T-helper 2 cell (primary cell): ENCODE results near the gene HTRA1.

Experiments
- DNase-seq, 5 experiments: peaks; one replicate each; pipeline versions ENCODE4 v3.0.0 to v3.0.0-alpha.2; 2012 to 2022

Gene HTRA1

GRCh38 chr10:122559228-122559627 lies 97.9 kb downstream of the HTRA1 start:
- no peak for DNase-seq

GRCh38 chr10:122560279-122560804 lies 99.0 kb downstream of the HTRA1 start, which contains the start of gene DMBT1:
TSS of gene DMBT1 (plus strand) at chr10:122560754. CDS start at chr10:122560771, 17 bp downstream.
- no peak for DNase-seq

- DNase-seq, result no peak
Measured at GRCh38 chr10:122561212-122561611, 99.9 kb downstream of the HTRA1 start.

- no peak for DNase-seq
Measured at GRCh38 chr10:122561792-122562191, 100.4 kb downstream of the HTRA1 start.
